ENCODE data around the gene ATF4. TPM values are rescaled to one million over a fixed set of nuclear protein-coding genes. Genes with fewer than 3 reads are reported as not detected.

Gene ATF4
- total RNA-seq, 6 donors from 2014 or later = 255 to 402 (median 364) TPM

DNA sequence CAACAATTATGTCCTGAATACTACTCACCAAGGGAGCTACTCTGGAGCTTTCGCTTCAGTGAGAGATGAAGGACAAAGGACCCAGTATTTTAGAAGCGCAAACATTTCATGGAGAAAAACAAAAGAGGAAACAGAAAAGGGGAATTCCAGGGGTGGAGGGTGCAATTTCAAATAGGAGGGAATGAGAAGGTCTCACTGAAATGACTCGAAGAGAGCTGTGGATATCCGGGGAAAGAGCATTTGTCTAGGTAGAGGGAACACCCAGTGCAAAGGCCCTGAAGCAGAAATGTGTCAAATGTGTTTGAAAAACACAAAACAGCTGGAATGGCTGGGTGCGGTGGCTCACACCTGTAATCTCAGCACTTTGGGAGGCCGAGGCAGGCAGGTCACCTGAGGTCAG is 9.8 kb downstream of the ATF4 start:
- peaks cover 2 to 37% (median 18%) of the 10 kb centered on the region in 4 donors for H3K36me3 ChIP-seq
- H3K4me3 ChIP-seq = no peak overlapping the region
- ATAC-seq (ENCODE audit: low FRiP score in 2 of 2) = no peak
- no peaks in the 10 kb centered on the region for H3K9me3 ChIP-seq
- TF ChIP-seq, protein P1, sequence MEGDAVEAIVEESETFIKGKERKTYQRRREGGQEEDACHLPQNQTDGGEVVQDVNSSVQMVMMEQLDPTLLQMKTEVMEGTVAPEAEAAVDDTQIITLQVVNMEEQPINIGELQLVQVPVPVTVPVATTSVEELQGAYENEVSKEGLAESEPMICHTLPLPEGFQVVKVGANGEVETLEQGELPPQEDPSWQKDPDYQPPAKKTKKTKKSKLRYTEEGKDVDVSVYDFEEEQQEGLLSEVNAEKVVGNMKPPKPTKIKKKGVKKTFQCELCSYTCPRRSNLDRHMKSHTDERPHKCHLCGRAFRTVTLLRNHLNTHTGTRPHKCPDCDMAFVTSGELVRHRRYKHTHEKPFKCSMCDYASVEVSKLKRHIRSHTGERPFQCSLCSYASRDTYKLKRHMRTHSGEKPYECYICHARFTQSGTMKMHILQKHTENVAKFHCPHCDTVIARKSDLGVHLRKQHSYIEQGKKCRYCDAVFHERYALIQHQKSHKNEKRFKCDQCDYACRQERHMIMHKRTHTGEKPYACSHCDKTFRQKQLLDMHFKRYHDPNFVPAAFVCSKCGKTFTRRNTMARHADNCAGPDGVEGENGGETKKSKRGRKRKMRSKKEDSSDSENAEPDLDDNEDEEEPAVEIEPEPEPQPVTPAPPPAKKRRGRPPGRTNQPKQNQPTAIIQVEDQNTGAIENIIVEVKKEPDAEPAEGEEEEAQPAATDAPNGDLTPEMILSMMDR (IDR thresholded peaks at IDR 0.05) = no peak
- TF ChIP-seq EP300 (IDR thresholded peaks at IDR 0.05) = no peak
- TF ChIP-seq POLR2AphosphoS5 (IDR thresholded peaks at IDR 0.05) = no peak
- no peak for TF ChIP-seq POLR2A (IDR thresholded peaks at IDR 0.05)
- WGBS, 2 donors = 74 to 80% methylated on average over 6 of the region's 6 CpGs
- H3K27ac ChIP-seq = peak overlapping the region in 2 of 4 donors; percentile 62 to 95
- H3K27me3 ChIP-seq = no peaks in the 10 kb centered on the region
- no peak for DNase-seq
- H3K4me1 ChIP-seq = peaks cover 59 to 82% (median 64%) of the 10 kb centered on the region in 4 donors

DNA sequence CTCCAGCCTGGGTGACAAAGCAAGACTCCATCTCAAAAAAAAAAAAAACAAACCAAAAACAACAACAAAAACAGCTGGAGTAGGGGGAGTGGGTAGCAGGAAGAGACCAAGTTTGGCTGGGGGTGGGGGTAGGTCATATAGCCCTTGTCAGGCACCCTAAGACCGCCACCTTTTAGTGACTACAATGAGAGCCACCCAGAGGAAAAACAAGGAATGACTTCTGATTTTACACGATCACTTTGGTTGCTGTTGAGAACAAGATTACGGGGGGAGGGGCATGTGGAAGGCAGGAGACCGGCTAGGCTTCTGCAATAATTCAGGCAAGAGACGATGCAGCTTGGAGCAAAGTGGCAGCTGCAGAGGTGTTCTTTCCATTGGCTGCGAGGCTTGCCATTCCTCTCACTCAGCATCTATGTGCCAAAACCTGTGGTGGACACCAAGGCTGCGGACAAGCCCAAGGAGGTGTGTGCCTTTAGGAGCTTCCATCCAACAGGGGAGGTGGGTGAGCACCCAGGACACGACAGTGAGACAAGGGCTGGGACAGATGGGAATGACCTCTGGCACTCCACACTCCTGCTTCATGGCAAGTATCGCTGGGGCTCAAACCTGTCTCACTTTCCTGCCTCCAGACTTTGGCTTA is 10.4 kb downstream of the ATF4 start:
- peaks cover 53 to 77% (median 61%) of the 10 kb centered on the region in 4 donors for H3K4me1 ChIP-seq
- peak overlapping the region in 1 of 4 donors; percentile 95 for H3K27ac ChIP-seq
- no peaks in the 10 kb centered on the region for H3K27me3 ChIP-seq
- H3K36me3 ChIP-seq = peaks cover 2 to 32% (median 18%) of the 10 kb centered on the region in 4 donors
- ATAC-seq (ENCODE audit: low FRiP score in 2 of 2) = no peak
- H3K9me3 ChIP-seq = no peaks in the 10 kb centered on the region
- TF ChIP-seq EP300 (IDR thresholded peaks at IDR 0.05) = no peak
- TF ChIP-seq, protein P1 (IDR thresholded peaks at IDR 0.05) = peak in 3 of 6 experiments; percentile 17 to 32 (median 22)
- peak overlapping the region in 1 of 4 donors; percentile 93 for H3K4me3 ChIP-seq
- DNase-seq = no peak
- WGBS, 2 donors = 44 to 47% methylated on average over 7 to 9 of the region's 9 CpGs

DNA sequence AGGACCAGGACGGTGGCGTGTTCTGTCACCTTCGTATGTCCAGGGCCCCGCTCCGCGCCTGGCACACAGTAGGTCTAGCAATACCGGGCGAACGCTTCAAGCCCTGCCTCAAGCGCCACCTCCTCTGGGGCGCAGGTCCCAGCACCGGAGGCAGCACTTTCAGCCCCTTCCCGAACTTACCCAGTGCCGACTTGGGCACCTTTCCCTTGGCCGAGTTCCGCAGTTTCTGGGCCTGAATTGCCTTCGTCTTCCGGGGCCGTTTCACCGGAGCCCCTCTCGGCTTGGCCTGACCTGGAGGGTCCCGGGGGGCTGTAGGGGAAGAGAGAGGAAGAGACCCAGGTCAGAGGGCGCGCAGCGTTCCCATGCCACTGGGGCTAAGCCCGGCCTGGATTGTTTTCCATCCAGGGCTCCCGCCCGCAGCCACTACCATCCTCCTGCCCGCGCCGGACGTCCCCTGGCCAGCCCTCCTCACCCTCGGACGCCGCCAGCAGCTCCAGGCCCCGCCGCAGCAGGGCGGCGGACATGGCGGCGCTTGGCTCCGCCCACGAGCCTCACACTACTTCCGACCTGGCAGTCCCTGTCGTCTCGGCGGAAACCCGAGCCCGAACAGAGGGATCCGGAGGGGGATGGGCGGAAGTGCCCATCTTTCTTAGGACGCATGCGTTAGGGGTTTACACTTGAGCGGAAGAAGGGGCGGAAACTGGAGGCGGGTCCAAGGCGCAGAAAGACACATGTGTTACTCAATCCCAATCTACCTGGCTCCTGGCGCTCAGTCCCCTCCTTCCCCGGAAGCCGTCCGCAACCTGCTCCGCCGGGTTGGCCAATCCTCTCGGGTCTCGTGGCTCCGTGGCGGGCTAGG is 12.1 kb downstream of the ATF4 start, which contains the start of gene RPS19BP1:
Gene RPS19BP1, minus strand, starts transcription at position 534 of the 859 bp plus-strand sequence. Its CDS starts 10 bp downstream, at position 524.
- Histone ChIP-seq H3K9me3 (no peaks in the 10 kb centered on the region), H3K27ac (peak within 1 kb of the TSS; percentile 91 to 97 (median 94)), H3K36me3 (peaks cover 2 to 32% (median 18%) of the 10 kb centered on the region in 4 donors), H3K4me3 (peak within 1 kb of the TSS; percentile 62 to 96 (median 88)), H3K27me3 (no peaks in the 10 kb centered on the region), H3K4me1 (peaks cover 50 to 63% (median 53%) of the 10 kb centered on the region in 4 donors)
- DNase-seq (peak; percentile 95 to 99), ATAC-seq (ENCODE audit: low FRiP score in 2 of 2) (peak; percentile 93 to 94)
- WGBS, 2 donors = 0 to 1% methylated on average over 22 to 62 of the region's 67 CpGs
- TF ChIP-seq EP300 (IDR thresholded peaks at IDR 0.05) (peak in 1 of 4 donors; percentile 72), POLR2AphosphoS5 (IDR thresholded peaks at IDR 0.05) (peak; percentile 94 to 95), POLR2A (IDR thresholded peaks at IDR 0.05) (peak in 3 of 4 donors; percentile 44 to 93 (median 85))
- TF ChIP-seq, protein P1 (IDR thresholded peaks at IDR 0.05) = peak in 1 of 6 experiments; percentile 1

DNA sequence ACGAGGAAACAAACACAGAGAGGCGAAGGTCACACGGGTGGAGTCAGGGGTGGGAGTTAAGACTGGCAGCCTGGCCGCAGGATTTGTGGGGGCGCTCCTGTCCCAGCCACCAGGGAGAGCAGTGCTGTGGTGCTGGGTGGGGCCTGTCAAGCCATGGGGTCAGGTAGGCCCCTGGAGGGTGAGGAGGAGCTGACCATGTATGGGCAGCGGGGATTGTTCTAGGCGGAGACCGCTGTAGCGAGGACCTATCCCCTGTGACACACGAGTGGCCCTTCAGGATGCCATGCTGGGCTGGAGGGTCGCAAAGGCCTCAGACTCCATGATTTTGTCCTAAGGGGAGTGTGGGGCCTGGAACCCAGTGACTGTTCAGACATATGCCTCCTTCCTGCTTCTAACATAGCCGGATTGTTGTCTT is 13.7 kb downstream of the ATF4 start:
- no peak overlapping the region for H3K4me3 ChIP-seq
- no peaks in the 10 kb centered on the region for H3K9me3 ChIP-seq
- H3K4me1 ChIP-seq = peaks cover 33 to 46% (median 37%) of the 10 kb centered on the region in 4 donors
- ATAC-seq (ENCODE audit: low FRiP score in 2 of 2) = no peak
- TF ChIP-seq, protein P1 (IDR thresholded peaks at IDR 0.05) = no peak
- TF ChIP-seq EP300 (IDR thresholded peaks at IDR 0.05) = no peak
- TF ChIP-seq POLR2A (IDR thresholded peaks at IDR 0.05) = no peak
- no peak for TF ChIP-seq POLR2AphosphoS5 (IDR thresholded peaks at IDR 0.05)
- no peak for DNase-seq
- WGBS, 2 donors = 76 to 82% methylated on average over 8 to 12 of the region's 12 CpGs
- peaks cover 0 to 23% (median 9%) of the 10 kb centered on the region in 4 donors for H3K36me3 ChIP-seq
- H3K27ac ChIP-seq = no peak overlapping the region
- no peaks in the 10 kb centered on the region for H3K27me3 ChIP-seq
